Measurements from ENCODE around the gene AMPD2. TPM values are rescaled to one million over a fixed set of nuclear protein-coding genes. Genes with fewer than 3 reads are reported as not detected.

The AMPD2 gene
- polyA plus RNA-seq, 3 donors, result 75.0 to 961 (median 117) TPM

DNA sequence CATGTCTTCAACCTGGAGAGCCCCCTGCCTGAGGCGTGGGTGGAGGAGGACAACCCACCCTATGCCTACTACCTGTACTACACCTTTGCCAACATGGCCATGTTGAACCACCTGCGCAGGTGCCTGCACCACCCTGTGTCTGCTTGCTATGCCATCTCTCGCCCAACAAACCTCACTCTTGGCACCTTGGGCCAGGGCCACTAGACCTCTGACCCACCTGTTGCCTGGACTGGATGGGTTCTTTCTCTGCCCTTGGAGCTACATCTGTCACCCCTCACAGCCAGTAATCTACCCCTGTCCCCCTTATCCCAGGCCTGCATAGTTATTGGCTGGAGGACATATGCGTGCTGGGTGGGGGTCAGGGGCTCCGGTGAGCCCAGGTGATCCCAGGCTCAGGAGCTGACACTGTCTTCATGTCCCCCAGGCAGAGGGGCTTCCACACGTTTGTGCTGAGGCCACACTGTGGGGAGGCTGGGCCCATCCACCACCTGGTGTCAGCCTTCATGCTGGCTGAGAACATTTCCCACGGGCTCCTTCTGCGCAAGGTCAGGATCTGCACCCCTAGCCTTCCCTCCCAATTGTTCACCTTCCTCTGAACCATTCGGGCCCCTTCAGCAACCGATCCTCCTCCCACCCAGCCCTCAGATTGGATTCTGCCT lies 9.9 kb downstream of the AMPD2 start:
- H3K27ac Mint-ChIP-seq, result peak overlapping the region in 5 of 7 donors; percentile 15 to 77 (median 41)
- peaks cover 9 to 12% of the 10 kb centered on the region in 2 donors for H3K4me1 ChIP-seq (ENCODE audit: control insufficient read depth in 1 of 2, insufficient read depth in 2 of 2, low read length in 2 of 2)
- H3K4me3 Mint-ChIP-seq, result no peak overlapping the region
- H3K79me2 ChIP-seq (ENCODE audit: insufficient read depth, low read length), result peaks cover 11% of the 10 kb centered on the region
- no peak for DNase-seq
- peaks cover 13% of the 10 kb centered on the region for H3K4me1 Mint-ChIP-seq
- H3K36me3 ChIP-seq (replicated peaks in 1 of 2; ENCODE audit: control insufficient read depth in 1 of 2, insufficient read depth in 2 of 2, low read length in 2 of 2), result peaks cover 71 to 77% of the 10 kb centered on the region in 2 donors
- H3K9ac ChIP-seq (ENCODE audit: insufficient read depth, low read length, poor library complexity, severe bottlenecking), result no peak overlapping the region
- H3K9me3 Mint-ChIP-seq, result peaks cover 0 to 2% (median 0%) of the 10 kb centered on the region in 7 donors
- TF ChIP-seq, protein P1, sequence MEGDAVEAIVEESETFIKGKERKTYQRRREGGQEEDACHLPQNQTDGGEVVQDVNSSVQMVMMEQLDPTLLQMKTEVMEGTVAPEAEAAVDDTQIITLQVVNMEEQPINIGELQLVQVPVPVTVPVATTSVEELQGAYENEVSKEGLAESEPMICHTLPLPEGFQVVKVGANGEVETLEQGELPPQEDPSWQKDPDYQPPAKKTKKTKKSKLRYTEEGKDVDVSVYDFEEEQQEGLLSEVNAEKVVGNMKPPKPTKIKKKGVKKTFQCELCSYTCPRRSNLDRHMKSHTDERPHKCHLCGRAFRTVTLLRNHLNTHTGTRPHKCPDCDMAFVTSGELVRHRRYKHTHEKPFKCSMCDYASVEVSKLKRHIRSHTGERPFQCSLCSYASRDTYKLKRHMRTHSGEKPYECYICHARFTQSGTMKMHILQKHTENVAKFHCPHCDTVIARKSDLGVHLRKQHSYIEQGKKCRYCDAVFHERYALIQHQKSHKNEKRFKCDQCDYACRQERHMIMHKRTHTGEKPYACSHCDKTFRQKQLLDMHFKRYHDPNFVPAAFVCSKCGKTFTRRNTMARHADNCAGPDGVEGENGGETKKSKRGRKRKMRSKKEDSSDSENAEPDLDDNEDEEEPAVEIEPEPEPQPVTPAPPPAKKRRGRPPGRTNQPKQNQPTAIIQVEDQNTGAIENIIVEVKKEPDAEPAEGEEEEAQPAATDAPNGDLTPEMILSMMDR (IDR thresholded peaks at IDR 0.05), result no peak
- H4K20me1 ChIP-seq (ENCODE audit: insufficient read depth, low read length), result peaks cover 81% of the 10 kb centered on the region
- 82% methylated on average over 8 of the region's 10 CpGs for WGBS (ENCODE audit: insufficient coverage)
- H3K36me3 Mint-ChIP-seq, result peaks cover 68 to 75% of the 10 kb centered on the region in 2 donors
- H2AFZ ChIP-seq (ENCODE audit: insufficient read depth, low read depth, low read length, poor library complexity, severe bottlenecking), result no peak overlapping the region
- peaks cover 0 to 5% (median 4%) of the 10 kb centered on the region in 3 donors for H3K27me3 Mint-ChIP-seq (ENCODE audit: low read depth in 3 of 3)
- no peak overlapping the region for H3K27ac ChIP-seq (ENCODE audit: low read depth in 1 of 2, low read length in 2 of 2)
- H3K9me3 ChIP-seq (replicated peaks in 1 of 2; ENCODE audit: control insufficient read depth in 1 of 2, insufficient read depth in 1 of 2, low read length in 2 of 2), result no peaks in the 10 kb centered on the region
- H3K4me3 ChIP-seq (replicated peaks in 1 of 3; ENCODE audit: low read depth in 2 of 3, low read length in 3 of 3), result no peak overlapping the region
- no peaks in the 10 kb centered on the region for H3K27me3 ChIP-seq (ENCODE audit: control insufficient read depth in 2 of 2, insufficient read depth in 2 of 2, low read length in 2 of 2)
- H3K4me2 ChIP-seq (replicated peaks; ENCODE audit: extremely low read depth, low read length, poor library complexity, severe bottlenecking), result no peak overlapping the region
- intact Hi-C loops (cut with micrococcal nuclease), result no loop called here

DNA sequence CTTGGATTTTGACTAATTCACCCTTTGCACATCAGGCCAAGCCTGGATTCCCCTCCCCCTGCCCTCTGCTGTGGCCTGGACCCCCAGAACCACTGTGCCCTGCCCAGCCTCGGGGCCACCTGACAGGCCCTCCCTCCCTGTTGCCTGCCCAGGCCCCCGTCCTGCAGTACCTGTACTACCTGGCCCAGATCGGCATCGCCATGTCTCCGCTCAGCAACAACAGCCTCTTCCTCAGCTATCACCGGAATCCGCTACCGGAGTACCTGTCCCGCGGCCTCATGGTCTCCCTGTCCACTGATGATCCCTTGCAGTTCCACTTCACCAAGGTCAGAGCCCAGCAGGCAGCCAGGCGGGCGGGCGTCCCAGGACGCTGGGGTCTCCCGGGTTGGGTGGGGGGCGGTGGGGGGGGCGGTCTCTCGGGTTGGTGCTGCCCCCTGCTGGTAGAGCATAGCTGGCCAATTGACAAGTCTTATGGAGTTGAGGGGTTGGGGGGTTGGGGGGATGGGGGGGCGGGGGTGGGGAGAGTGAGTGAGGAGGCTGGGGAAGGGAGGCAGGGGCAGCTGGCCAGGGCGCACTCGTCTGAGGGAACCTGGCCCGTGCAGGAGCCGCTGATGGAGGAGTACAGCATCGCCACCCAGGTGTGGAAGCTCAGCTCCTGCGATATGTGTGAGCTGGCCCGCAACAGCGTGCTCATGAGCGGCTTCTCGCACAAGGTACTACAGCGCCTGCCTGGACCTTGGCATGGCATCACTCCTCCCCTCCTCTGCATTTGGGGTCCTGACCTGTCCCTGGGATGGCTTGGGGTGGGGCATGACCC lies 10.7 kb downstream of the AMPD2 start:
- no peaks in the 10 kb centered on the region for H3K27me3 ChIP-seq (ENCODE audit: control insufficient read depth in 2 of 2, insufficient read depth in 2 of 2, low read length in 2 of 2)
- intact Hi-C loops (cut with micrococcal nuclease), result no loop called here
- H3K27ac ChIP-seq (ENCODE audit: low read depth in 1 of 2, low read length in 2 of 2), result no peak overlapping the region
- Mint-ChIP-seq H3K27me3 (ENCODE audit: low read depth in 3 of 3) (peaks cover 0 to 5% (median 4%) of the 10 kb centered on the region in 3 donors), H3K27ac (peak overlapping the region in 3 of 7 donors; percentile 15 to 77 (median 57)), H3K36me3 (peaks cover 67 to 73% of the 10 kb centered on the region in 2 donors), H3K4me3 (no peak overlapping the region), H3K4me1 (peaks cover 13% of the 10 kb centered on the region), H3K9me3 (peaks cover 0 to 2% (median 0%) of the 10 kb centered on the region in 7 donors)
- H4K20me1 ChIP-seq (ENCODE audit: insufficient read depth, low read length), result peaks cover 73% of the 10 kb centered on the region
- peaks cover 3% of the 10 kb centered on the region for H3K79me2 ChIP-seq (ENCODE audit: insufficient read depth, low read length)
- H3K9ac ChIP-seq (ENCODE audit: insufficient read depth, low read length, poor library complexity, severe bottlenecking), result no peak overlapping the region
- no peak overlapping the region for H3K4me3 ChIP-seq (replicated peaks in 1 of 3; ENCODE audit: low read depth in 2 of 3, low read length in 3 of 3)
- H2AFZ ChIP-seq (ENCODE audit: insufficient read depth, low read depth, low read length, poor library complexity, severe bottlenecking), result no peak overlapping the region
- H3K9me3 ChIP-seq (replicated peaks in 1 of 2; ENCODE audit: control insufficient read depth in 1 of 2, insufficient read depth in 1 of 2, low read length in 2 of 2), result no peaks in the 10 kb centered on the region
- H3K4me1 ChIP-seq (ENCODE audit: control insufficient read depth in 1 of 2, insufficient read depth in 2 of 2, low read length in 2 of 2), result peaks cover 9 to 12% of the 10 kb centered on the region in 2 donors
- H3K36me3 ChIP-seq (replicated peaks in 1 of 2; ENCODE audit: control insufficient read depth in 1 of 2, insufficient read depth in 2 of 2, low read length in 2 of 2), result peaks cover 71 to 74% of the 10 kb centered on the region in 2 donors
- H3K4me2 ChIP-seq (replicated peaks; ENCODE audit: extremely low read depth, low read length, poor library complexity, severe bottlenecking), result no peak overlapping the region
- DNase-seq, result peak in 1 of 3 donors; percentile 28
- 97% methylated on average over 16 of the region's 30 CpGs for WGBS (ENCODE audit: insufficient coverage)
- TF ChIP-seq, protein P1 (IDR thresholded peaks at IDR 0.05), result peak; percentile 57
